Right renal pelvis (tissue), 4 donors: Measurements from ENCODE around the gene ENTPD8. TPM values are rescaled to one million over a fixed set of nuclear protein-coding genes. Genes with fewer than 3 reads are reported as not detected.
"Not testable (repeated sequence)": the region's sequence is repeated elsewhere in the genome, so short reads cannot be mapped to it uniquely, and the experiment has no call there.

Source experiments
- DNase-seq, 4 donors: peaks; one replicate each; pipeline ENCODE4 v3.0.0-alpha.2; 2013; ENCODE audit warnings: low read depth in 4 of 4, low spot score in 3 of 4, missing footprints in 1 of 4
- polyA plus RNA-seq, 4 donors: library from polyadenylated mRNA; unstranded; fragments of 120-200 nt; gene quantifications; one replicate each; pipeline ENCODE4 v1.2.1, GENCODE V29; 2013; ENCODE audit not compliant: insufficient read length in 4 of 4

Gene ENTPD8
- polyA plus RNA-seq, 4 donors: 0.52 to 0.59 (median 0.56) TPM

DNA sequence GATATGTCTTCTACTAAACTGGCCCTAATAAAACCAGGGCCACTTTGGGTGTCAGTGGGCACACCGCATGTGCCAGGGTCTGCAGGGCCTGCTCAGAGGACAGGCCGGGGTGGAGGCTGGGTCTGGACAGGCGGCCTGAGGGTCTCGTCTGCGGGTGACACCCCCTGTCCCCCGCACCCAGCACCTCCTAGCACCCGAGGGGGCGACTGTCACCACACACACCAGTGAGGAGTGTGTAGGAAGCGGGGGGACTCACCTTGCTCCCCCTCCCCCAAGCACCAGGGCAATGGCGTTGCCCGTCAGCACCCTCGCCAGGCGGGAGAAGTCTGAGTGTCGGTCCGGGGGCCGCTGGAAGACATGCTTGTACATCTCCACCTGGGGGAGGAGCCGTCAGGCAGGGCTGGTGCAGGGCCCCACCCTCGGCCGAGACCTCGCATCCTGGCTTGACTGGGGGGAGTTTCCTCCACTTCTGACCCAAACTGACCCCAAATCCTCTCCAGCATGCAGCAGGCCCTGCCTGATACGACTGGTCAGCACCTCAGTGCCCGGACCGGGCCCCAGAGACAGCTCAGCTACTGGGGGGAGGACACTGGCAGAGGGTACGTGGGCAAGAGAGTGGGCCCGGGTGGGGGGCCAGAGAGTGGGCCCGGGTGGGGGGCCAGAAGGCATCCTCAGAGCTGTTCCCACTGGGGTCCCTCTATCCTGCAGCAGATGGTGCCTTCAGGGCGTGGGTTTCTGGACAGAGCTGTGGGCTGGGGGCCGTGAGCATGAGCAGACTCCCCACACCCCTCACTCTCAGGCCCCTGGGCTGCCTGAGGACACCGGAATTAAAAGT, 36.8 kb upstream of the ENTPD8 start:
- no peak for DNase-seq

- no peak for DNase-seq
These were observed 35.7 kb upstream of the ENTPD8 start for GRCh38 chr9:137476856-137477255.

- DNase-seq: no peak
These were observed 34.5 kb upstream of the ENTPD8 start for GRCh38 chr9:137475666-137476065.

GRCh38 chr9:137474271-137474670, 33.1 kb upstream of the ENTPD8 start:
- no peak for DNase-seq

DNA sequence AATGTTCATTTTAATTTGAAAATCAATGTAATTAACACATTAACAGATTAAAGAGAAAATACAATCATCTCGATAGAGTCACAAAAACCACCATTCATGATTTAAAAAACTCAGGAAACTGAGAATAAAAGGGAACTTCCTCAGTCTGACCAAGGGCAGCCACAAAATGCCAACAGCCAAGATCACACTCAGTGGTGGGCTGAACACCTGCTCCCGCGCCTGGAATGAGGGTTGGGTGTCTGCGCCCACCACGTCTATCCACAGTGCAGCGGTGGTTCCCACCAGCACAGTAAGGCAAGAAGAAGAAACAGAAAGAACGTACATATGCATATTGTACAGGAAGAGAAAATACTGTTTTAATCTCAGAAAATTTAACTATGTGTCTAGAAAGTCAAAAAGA, 29.6 kb upstream of the ENTPD8 start:
- no peak for DNase-seq

- DNase-seq: no peak
These were observed 26.7 kb upstream of the ENTPD8 start for GRCh38 chr9:137467896-137468295.

GRCh38 chr9:137467161-137467581, 26.0 kb upstream of the ENTPD8 start:
- no peak for DNase-seq

- DNase-seq: not testable (repeated sequence)
These were observed 25.4 kb upstream of the ENTPD8 start for GRCh38 chr9:137466389-137467085.

DNA sequence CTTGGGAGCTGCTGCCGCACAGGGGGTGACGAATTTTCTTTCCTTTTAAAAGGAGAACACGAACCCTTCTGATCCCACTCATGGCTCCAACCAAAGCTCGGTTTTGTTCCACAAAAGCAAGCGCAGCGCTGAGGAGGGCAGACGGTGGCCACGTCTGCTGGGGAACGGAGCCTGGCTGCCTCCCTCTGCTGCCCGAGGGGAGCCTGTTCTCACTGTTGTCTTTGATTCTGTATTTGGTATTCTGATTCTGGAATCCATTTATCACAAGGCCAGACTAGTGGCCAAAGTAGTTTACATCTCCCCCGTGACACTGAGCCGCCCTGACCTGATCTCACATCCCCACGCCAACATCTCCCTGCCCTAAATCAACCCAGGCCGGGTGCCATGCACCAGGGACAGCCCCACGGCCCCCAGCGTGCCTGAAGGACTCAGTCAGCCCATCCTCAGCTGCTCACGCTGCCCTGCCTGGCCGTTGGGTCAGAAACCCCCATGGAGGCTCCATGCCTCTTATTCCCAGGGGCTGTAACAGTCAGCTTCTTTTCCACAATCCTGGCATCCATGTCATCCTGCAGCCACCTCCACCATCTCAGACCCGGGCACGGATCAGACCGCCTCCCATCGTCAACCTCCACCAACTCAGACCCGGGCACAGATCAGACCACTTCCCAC, 24.7 kb upstream of the ENTPD8 start:
- DNase-seq: no peak

DNA sequence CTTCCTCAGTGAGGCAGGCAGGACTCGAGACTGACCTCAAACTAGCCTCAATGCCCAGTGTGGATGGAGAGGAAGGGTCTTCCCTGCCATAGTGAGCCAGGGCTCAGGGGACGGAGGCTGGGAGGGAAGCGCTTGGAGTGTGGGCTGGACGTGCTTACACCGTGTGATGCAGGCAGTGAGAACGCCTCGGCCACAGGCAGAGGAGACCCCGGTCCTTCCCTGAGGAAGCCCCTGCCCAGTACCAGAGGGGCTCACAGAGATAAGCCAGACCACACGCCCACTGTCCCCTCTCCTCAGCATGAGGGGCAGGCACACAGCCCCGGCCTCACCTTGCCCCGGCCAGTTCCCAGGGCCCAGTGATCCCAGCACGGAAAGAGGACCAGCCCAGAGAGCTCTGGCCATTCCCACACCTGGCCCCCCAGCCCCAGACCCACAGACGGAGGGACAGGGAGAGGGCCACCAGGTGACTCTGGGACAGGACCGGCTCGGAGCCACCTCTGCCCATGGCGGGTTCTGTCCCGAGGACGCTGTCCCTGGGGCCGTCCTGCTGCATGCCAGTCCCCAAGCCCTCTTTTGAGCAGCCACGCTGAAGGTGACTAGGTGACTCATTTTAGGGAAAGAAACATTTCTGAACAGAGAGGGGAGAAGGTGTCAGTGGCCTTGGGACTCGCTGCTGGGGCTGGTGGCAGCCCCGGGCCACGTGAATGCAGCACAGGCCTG, 24.0 kb upstream of the ENTPD8 start:
- no peak for DNase-seq

- no peak for DNase-seq
These were observed 23.3 kb upstream of the ENTPD8 start for GRCh38 chr9:137464291-137464999.

- no peak for DNase-seq
These were observed 22.8 kb upstream of the ENTPD8 start for GRCh38 chr9:137463931-137464290.

- no peak for DNase-seq
These were observed 22.1 kb upstream of the ENTPD8 start for GRCh38 chr9:137462986-137463930.

- DNase-seq: no peak
These were observed 21.3 kb upstream of the ENTPD8 start for GRCh38 chr9:137462396-137462985.

DNA sequence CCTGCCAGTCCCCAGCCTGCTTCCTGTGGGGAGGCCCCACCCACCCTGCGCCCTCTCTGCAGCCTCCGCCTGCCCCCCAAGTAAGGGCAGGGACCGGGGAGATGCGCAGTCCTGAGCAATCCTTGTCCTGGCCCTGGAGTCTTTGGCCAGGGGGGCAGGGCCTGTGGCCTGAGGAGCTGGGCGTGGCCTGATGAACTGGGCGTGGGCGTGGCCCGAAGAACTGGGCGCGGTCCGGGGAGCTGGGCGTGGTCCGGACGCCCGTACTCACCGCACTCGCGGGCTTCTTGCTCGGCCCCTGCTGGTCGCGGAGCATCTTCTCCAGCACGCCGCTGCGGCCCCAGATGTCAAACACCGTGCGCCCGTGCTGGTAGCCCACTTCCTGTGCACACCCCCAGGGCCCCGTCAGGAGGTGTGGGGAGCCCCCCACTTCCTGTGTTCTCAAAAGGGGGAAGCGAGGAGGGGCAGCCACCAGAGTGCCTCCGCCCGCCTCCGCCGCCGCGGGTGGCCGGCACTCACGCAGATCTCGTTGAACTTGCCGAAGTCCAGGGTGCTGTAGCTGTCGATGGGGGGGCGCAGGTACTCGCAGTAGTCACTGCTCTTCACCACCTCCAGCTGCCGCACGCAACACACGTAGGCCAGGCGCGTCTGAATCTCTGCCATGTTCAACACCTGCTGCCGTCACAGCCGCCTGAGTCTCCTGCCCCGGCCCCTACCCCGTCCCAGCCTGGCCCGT, 20.7 kb upstream of the ENTPD8 start:
- no peak for DNase-seq

- no peak for DNase-seq
These were observed 20.1 kb upstream of the ENTPD8 start for GRCh38 chr9:137461316-137461662.

DNA sequence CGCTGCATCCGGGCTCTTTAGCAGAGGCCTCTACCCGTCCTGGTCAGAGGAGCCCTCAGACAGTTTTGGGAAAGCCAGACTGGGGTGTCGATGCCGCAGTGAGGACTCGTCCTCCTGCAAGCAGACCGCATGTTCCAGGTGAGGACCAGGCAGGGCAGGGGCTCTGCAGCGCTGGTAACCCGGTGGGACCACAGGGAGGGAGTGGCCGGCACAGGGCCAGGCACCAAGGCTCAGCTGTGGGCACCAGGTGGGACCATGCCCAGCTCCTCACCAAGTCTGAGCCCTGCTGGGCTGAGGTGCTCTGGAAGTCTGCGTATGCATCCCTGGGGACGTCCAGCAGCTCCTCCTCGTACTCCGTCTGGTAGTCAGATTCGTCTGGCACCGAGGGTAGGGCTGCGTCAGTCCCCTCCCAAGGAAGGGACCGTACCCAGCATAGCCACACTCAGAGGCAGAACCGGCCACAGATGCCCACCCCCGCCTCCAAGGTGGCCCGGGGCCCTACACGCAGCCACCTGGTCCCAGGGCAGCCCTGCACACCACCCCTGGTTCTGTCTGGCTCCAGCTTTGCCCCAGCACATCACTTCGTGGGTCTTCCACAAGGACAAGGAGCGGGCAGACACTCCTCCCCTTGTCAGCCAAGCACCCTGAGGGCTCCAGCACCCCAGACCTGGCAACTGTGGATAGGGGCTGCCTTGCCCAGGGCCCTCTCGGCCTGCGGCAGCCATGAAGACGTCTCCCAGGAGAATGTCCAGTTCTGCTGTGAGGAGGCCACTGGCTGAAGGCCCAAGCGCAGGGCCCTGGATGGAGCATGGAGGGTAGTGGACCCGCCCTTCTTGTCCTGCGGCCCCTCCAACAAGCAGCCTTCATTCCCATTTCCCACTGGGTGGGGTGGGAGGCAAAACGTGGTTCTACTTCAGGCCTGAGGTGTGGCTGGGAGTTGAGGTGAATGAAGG, 19.5 kb upstream of the ENTPD8 start:
- no peak for DNase-seq
